ENCODE results near the gene ANKFN1.

ANKFN1 gene

DNA sequence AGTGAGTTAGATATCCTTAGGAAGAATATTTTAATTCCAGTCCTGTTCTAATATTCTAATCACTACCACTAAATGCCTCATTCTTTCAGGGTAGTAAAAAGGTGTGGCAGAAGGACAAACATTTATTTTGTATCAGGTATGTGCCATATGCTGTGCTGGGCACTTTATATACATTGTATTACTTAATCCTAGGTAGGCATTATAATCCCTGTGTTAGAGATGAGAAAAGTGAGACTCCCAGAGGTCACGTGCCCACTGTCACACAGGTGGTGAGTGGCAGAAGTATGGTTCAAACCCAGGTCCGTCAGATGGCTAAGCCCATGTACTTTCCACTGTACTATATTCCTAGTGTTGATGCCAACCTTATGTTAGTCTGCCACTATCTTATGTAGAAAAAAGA is 335.5 kb downstream of the ANKFN1 start:
- no peak for DNase-seq (ENCODE audit: low spot score)
- in situ Hi-C loops (cut with MboI; ENCODE audit: low sequenced_read_pairs, unreplicated experiment) = no loop called here

DNA sequence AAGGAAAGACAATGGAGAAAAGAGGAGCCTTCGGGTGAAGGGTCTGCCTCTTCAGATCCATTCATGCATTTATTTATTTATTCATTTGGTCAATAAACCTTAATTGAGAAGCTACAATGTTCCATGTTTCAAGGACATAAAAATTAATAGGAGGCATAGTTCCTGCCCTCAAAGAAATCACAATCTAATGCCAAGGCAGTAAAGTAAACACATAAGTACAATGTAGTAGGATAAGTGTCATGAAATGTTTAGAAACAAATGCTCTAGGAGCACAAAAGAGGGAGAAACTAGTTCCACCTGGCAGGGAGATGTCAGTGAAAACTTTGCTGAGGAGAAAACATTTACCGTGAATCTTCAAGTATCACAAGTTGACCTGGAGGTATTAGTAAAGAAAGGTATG is 336.7 kb downstream of the ANKFN1 start:
- no peak for DNase-seq (ENCODE audit: low spot score)
- in situ Hi-C loops (cut with MboI; ENCODE audit: low sequenced_read_pairs, unreplicated experiment) = no loop called here
- TF ChIP-seq, protein P1, sequence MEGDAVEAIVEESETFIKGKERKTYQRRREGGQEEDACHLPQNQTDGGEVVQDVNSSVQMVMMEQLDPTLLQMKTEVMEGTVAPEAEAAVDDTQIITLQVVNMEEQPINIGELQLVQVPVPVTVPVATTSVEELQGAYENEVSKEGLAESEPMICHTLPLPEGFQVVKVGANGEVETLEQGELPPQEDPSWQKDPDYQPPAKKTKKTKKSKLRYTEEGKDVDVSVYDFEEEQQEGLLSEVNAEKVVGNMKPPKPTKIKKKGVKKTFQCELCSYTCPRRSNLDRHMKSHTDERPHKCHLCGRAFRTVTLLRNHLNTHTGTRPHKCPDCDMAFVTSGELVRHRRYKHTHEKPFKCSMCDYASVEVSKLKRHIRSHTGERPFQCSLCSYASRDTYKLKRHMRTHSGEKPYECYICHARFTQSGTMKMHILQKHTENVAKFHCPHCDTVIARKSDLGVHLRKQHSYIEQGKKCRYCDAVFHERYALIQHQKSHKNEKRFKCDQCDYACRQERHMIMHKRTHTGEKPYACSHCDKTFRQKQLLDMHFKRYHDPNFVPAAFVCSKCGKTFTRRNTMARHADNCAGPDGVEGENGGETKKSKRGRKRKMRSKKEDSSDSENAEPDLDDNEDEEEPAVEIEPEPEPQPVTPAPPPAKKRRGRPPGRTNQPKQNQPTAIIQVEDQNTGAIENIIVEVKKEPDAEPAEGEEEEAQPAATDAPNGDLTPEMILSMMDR (IDR thresholded peaks at IDR 0.05; ENCODE audit: borderline replicate concordance, control extremely low read depth, extremely low read depth, insufficient read depth, missing control alignments) = no peak

More for the DNA sequence above, 335.5 kb downstream of the ANKFN1 start:
- TF ChIP-seq, protein P1 (IDR thresholded peaks at IDR 0.05; ENCODE audit: borderline replicate concordance, control extremely low read depth, extremely low read depth, insufficient read depth, missing control alignments) = no peak

DNA sequence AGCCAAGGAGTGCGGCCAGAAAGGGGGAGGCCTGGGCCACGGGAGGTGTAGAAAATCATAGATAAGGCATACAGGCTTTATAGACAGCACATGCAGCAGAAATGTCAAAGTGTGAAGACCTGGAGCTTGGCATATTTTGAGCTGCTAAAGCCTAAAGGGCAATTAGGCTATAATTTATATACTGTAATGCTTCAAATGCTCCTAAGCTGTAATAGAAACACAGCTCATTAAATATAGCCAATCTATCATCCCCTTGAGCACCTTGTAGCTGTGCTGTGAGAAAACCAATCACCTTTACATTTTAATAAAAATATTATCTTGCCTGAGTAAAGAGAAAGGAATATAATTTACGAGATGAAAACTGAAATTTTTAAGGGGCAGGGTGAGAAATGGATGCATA is 342.3 kb downstream of the ANKFN1 start:
- DNase-seq (ENCODE audit: low spot score) = no peak
- in situ Hi-C loops (cut with MboI; ENCODE audit: low sequenced_read_pairs, unreplicated experiment) = no loop called here
- TF ChIP-seq, protein P1 (IDR thresholded peaks at IDR 0.05; ENCODE audit: borderline replicate concordance, control extremely low read depth, extremely low read depth, insufficient read depth, missing control alignments) = no peak

DNA sequence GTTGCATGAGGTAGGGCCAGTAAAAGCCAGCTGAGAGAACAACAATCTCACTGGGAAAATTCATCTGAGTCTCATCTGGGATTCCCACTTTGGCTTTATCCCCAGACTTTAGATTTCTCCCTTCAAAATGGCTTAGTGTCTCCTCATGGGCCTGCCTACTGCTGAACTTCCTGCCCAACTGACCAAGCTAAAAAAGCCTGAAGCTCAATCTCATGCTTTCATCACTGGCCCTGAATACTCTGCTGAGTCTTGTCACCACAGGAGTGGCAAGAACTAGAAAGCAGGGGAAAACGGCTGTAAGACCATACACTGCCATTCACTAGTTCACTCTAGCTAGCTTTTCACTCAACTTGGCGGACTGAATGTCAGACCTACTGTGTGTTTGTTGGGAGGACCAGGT is 343.9 kb downstream of the ANKFN1 start:
- in situ Hi-C loops (cut with MboI; ENCODE audit: low sequenced_read_pairs, unreplicated experiment) = no loop called here
- no peak for DNase-seq (ENCODE audit: low spot score)
- TF ChIP-seq, protein P1 (IDR thresholded peaks at IDR 0.05; ENCODE audit: borderline replicate concordance, control extremely low read depth, extremely low read depth, insufficient read depth, missing control alignments) = no peak

DNA sequence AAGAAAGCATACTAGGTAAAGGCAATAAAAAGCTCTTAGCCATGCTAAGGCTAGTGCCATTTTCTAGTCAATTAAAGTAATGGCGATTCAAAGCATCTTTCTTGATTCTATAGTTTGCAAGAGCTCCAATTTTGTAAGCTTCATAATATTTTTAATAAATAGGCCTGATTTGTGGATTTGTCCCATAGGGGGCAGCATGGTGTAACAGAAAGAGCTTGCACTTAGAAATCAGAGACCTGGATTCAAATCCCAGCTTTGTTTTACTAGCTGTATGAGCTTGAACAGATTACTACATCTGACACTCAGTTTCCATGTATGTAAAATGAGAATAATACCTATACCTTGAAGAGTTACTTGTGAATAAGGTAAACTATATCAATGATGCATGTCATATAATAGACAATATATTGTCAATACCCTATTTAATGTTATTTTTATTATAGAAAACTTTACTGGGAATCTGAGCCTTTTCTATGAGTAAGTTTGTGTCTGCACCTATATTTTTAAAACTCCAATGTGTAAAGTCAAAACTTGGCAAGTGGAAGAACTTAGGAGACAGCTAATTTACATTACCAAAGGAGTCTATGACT is 346.6 kb downstream of the ANKFN1 start:
- TF ChIP-seq, protein P1 (IDR thresholded peaks at IDR 0.05; ENCODE audit: borderline replicate concordance, control extremely low read depth, extremely low read depth, insufficient read depth, missing control alignments) = peak; percentile 24
- DNase-seq (ENCODE audit: low spot score) = no peak
- in situ Hi-C loops (cut with MboI; ENCODE audit: low sequenced_read_pairs, unreplicated experiment) = no loop called here

DNA sequence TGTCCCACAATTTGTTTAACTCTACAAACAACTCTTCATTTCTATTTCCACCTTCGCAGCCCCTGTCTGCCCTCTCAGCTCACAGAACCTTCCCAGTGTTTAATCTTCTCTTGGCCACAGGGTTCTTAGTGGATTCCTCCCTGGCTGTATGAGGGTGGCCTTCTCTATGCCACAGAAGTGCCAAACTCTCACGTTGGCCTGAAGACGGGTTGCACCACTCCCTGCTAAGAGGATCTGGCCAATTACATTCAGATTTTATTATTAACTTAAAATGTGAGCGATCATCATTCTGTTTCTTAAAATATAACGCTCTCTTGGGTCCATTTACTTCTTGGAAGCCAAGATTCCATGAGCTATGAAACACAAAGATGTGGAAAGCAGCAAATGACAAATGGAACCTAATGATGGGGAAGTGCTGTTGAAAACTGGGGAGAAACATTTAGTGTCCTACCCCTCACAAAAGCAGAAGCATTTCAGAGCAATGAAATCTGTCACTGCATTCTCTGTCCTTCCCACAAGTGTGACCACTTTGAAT is 348.9 kb downstream of the ANKFN1 start:
- in situ Hi-C loops (cut with MboI; ENCODE audit: low sequenced_read_pairs, unreplicated experiment) = no loop called here
- DNase-seq (ENCODE audit: low spot score) = no peak
- TF ChIP-seq, protein P1 (IDR thresholded peaks at IDR 0.05; ENCODE audit: borderline replicate concordance, control extremely low read depth, extremely low read depth, insufficient read depth, missing control alignments) = no peak

Data from GM13976 (cell line).